Measurements from ENCODE around the gene AGO3. TPM values are rescaled to one million over a fixed set of nuclear protein-coding genes. Genes with fewer than 3 reads are reported as not detected.
A peak's percentile ranks its signal among the peaks of the same experiment; 100 is the strongest.

The AGO3 gene
- total and polyA plus RNA-seq, 2 of the 13 experiments (the other 11 are each of a cell fraction or from before 2014, with no cell fraction given): 21.2 to 27.1 TPM

GRCh38 chr1:35882945-35883634, 47.8 kb upstream of the AGO3 start, which contains the start of gene AGO1 (continued):
- peak; percentile 6; the same call in 1 of the 2 replicates for TF ChIP-seq PAX8 (CRISPR knock-in tag; IDR thresholded peaks at IDR 0.05; ENCODE audit: borderline replicate concordance)
- TF ChIP-seq KDM5B (CRISPR knock-in tag; IDR thresholded peaks at IDR 0.05; ENCODE audit: borderline replicate concordance): no peak
- no peak; the same call in 1 of the 2 replicates for TF ChIP-seq ZFP90 (CRISPR knock-in tag; IDR thresholded peaks at IDR 0.05; ENCODE audit: borderline replicate concordance)
- TF ChIP-seq ZBTB49 (CRISPR knock-in tag; IDR thresholded peaks at IDR 0.05; ENCODE audit: borderline replicate concordance): no peak
- peak; percentile 38; the same call in 1 of the 2 replicates for TF ChIP-seq ZNF776 (CRISPR knock-in tag; IDR thresholded peaks at IDR 0.05)
- TF ChIP-seq MTF2 (CRISPR knock-in tag; IDR thresholded peaks at IDR 0.05; ENCODE audit: borderline replicate concordance): no peak
- TF ChIP-seq ZFP91 (CRISPR knock-in tag; IDR thresholded peaks at IDR 0.05; ENCODE audit: borderline replicate concordance): peak; percentile 28; the same call in 1 of the 2 replicates
- no peak for TF ChIP-seq PRDM15 (CRISPR knock-in tag; IDR thresholded peaks at IDR 0.05)
- TF ChIP-seq SP1 (IDR thresholded peaks at IDR 0.05): no peak
- TF ChIP-seq SP1 (CRISPR knock-in tag; IDR thresholded peaks at IDR 0.05): peak; percentile 62
- no peak for TF ChIP-seq ZNF292 (CRISPR knock-in tag; IDR thresholded peaks at IDR 0.05; ENCODE audit: borderline replicate concordance, low read depth)
- TF ChIP-seq HDAC2 (CRISPR knock-in tag; IDR thresholded peaks at IDR 0.05): peak; percentile 54; the same call in 1 of the 2 replicates
- no peak for TF ChIP-seq TRIM24 (CRISPR knock-in tag; IDR thresholded peaks at IDR 0.05)
- no peak for TF ChIP-seq EP300 (IDR thresholded peaks at IDR 0.05; ENCODE audit: low read depth in 2 of 2, low read length in 2 of 2)
- TF ChIP-seq EP300 (CRISPR knock-in tag; IDR thresholded peaks at IDR 0.05; ENCODE audit: borderline replicate concordance): no peak
- TF ChIP-seq IRF9 (CRISPR knock-in tag; IDR thresholded peaks at IDR 0.05; ENCODE audit: borderline replicate concordance): peak; percentile 50; the same call in 1 of the 2 replicates
- no peak for TF ChIP-seq FOXA1 (IDR thresholded peaks at IDR 0.05)
- TF ChIP-seq FOXA1 (CRISPR knock-in tag; IDR thresholded peaks at IDR 0.05): peak; percentile 47; the same call in 1 of the 2 replicates
